Measurements from ENCODE around the gene ARHGEF17.

Gene ARHGEF17

GRCh38 chr11:73376160-73376802, 68.2 kb downstream of the ARHGEF17 start, which contains the start of gene RELT:
TSS of gene RELT (plus strand) at chr11:73376399. CDS start at chr11:73389137, 12,738 bp downstream.
- peak within 1 kb of the TSS; percentile 63 for H3K27ac ChIP-seq
- DNase-seq (ENCODE audit: low read depth, low spot score), result peak; percentile 48

GRCh38 chr11:73376803-73377629, 68.9 kb downstream of the ARHGEF17 start:
- peak overlapping the region; percentile 63 for H3K27ac ChIP-seq
- DNase-seq (ENCODE audit: low read depth, low spot score), result peak; percentile 66

GRCh38 chr11:73379189-73379880, 71.3 kb downstream of the ARHGEF17 start:
- no peak overlapping the region for H3K27ac ChIP-seq
- DNase-seq (ENCODE audit: low read depth, low spot score), result no peak

GRCh38 chr11:73380331-73380730, 72.3 kb downstream of the ARHGEF17 start:
- DNase-seq (ENCODE audit: low read depth, low spot score), result no peak
- H3K27ac ChIP-seq, result no peak overlapping the region

GRCh38 chr11:73380897-73381410, 72.9 kb downstream of the ARHGEF17 start:
- H3K27ac ChIP-seq, result no peak overlapping the region
- DNase-seq (ENCODE audit: low read depth, low spot score), result no peak

- no peak for DNase-seq (ENCODE audit: low read depth, low spot score)
- no peak overlapping the region for H3K27ac ChIP-seq
Measured at GRCh38 chr11:73381589-73381988, 73.5 kb downstream of the ARHGEF17 start.

GRCh38 chr11:73382183-73382582, 74.1 kb downstream of the ARHGEF17 start:
- no peak for DNase-seq (ENCODE audit: low read depth, low spot score)
- no peak overlapping the region for H3K27ac ChIP-seq

- no peak for DNase-seq (ENCODE audit: low read depth, low spot score)
- H3K27ac ChIP-seq, result no peak overlapping the region
Measured at GRCh38 chr11:73382747-73383146, 74.7 kb downstream of the ARHGEF17 start.

- no peak for DNase-seq (ENCODE audit: low read depth, low spot score)
- no peak overlapping the region for H3K27ac ChIP-seq
Measured at GRCh38 chr11:73383249-73384124, 75.4 kb downstream of the ARHGEF17 start.

- H3K27ac ChIP-seq, result no peak overlapping the region
- DNase-seq (ENCODE audit: low read depth, low spot score), result no peak
Measured at GRCh38 chr11:73384125-73384441, 76.0 kb downstream of the ARHGEF17 start.

- no peak overlapping the region for H3K27ac ChIP-seq
- no peak for DNase-seq (ENCODE audit: low read depth, low spot score)
Measured at GRCh38 chr11:73384531-73384871, 76.4 kb downstream of the ARHGEF17 start.

GRCh38 chr11:73384872-73385689, 77.0 kb downstream of the ARHGEF17 start:
- no peak overlapping the region for H3K27ac ChIP-seq
- DNase-seq (ENCODE audit: low read depth, low spot score), result no peak

GRCh38 chr11:73386016-73386415, 77.9 kb downstream of the ARHGEF17 start:
- H3K27ac ChIP-seq, result no peak overlapping the region

GRCh38 chr11:73386546-73386945, 78.5 kb downstream of the ARHGEF17 start:
- H3K27ac ChIP-seq, result no peak overlapping the region
- DNase-seq (ENCODE audit: low read depth, low spot score), result no peak

More at GRCh38 chr11:73386016-73386415, 77.9 kb downstream of the ARHGEF17 start:
- no peak for DNase-seq (ENCODE audit: low read depth, low spot score)

GRCh38 chr11:73387594-73388264, 79.7 kb downstream of the ARHGEF17 start:
- no peak overlapping the region for H3K27ac ChIP-seq

GRCh38 chr11:73388265-73389133, 80.4 kb downstream of the ARHGEF17 start:
- peak overlapping the region; percentile 9 for H3K27ac ChIP-seq
- DNase-seq (ENCODE audit: low read depth, low spot score), result no peak

More at GRCh38 chr11:73387594-73388264, 79.7 kb downstream of the ARHGEF17 start:
- no peak for DNase-seq (ENCODE audit: low read depth, low spot score)

GRCh38 chr11:73389134-73389525, 81.1 kb downstream of the ARHGEF17 start:
- DNase-seq (ENCODE audit: low read depth, low spot score), result no peak
- no peak overlapping the region for H3K27ac ChIP-seq

GRCh38 chr11:73389916-73390315, 81.8 kb downstream of the ARHGEF17 start:
- no peak for DNase-seq (ENCODE audit: low read depth, low spot score)
- no peak overlapping the region for H3K27ac ChIP-seq

All from epithelial cell of prostate (primary cell).